HCT116 (cell line): ENCODE data around the gene CFAP44. TPM values are rescaled to one million over a fixed set of nuclear protein-coding genes. Genes with fewer than 3 reads are reported as not detected.

Source experiments
- ATAC-seq: fragments of 200-7000 bp; cut with Tn5 transposase; 2 replicates; pipeline ENCODE4 v1.9.1; 2020; ENCODE audit warnings: mild to moderate bottlenecking, moderate library complexity
- BruUV-seq: library from RNA; stranded (reverse); fragments of 400-500 nt; replicated peaks from 2 replicates; lab custom pipeline; 2021; lab: Mats Ljungman, UMichigan
- CTCF ChIA-PET: fragments of 300-600 bp; sonication (Branson Sonifier 250); formaldehyde crosslinking; loops from one replicate; lab custom pipeline; 2021; ENCODE audit warnings: antibody characterized with exemption; lab: Charles Lee
- POLR2A ChIA-PET: fragments of 300-600, 350-600 bp; sonication (Branson Sonifier 250); formaldehyde crosslinking; loops from one replicate; lab custom pipeline; 2021; ENCODE audit warnings: antibody characterized with exemption; lab: Charles Lee
- RAD21 ChIA-PET, 2 experiments: fragments of 300-600 bp; sonication (Branson Sonifier 250); formaldehyde crosslinking; loops; one replicate each; lab custom pipeline; 2023; ENCODE audit warnings: low total read pairs in 2 of 2; ENCODE audit not compliant: uncharacterized antibody in 2 of 2, unreplicated experiment in 2 of 2, low non-redundant PET in 1 of 2; lab: Charles Lee
- DNase-seq: peaks from one replicate; pipeline ENCODE4 v3.0.0-alpha.2; 2010; ENCODE audit warnings: low read depth, low spot score
- H2AFZ ChIP-seq: fragments of 200-600 bp; shearing (Covaris generic), sonication (generic); 2 replicates; pipeline ENCODE4 v1.6.1; 2017; ENCODE audit warnings: low read depth, mixed run types, mixed read lengths, antibody characterized with exemption, low read length; ENCODE audit not compliant: poor library complexity, severe bottlenecking
- H3K27ac ChIP-seq: 2 replicates; pipeline ENCODE4 v1.5.1; 2012; ENCODE audit warnings: low read depth, low read length
- H3K27me3 ChIP-seq: fragments of 200-600 bp; sonication (generic); 2 replicates; pipeline ENCODE4 v1.6.1; 2016; ENCODE audit warnings: mixed run types, low read length, mixed read lengths; ENCODE audit not compliant: insufficient read depth
- H3K36me3 ChIP-seq, 2 experiments: fragments of 200-500 bp in 1 of 2; fragments of 200-600 bp in 1 of 2; sonication (Bioruptor generic) in 1 of 2; sonication (generic) in 1 of 2; 2 replicates each; pipeline versions ENCODE4 v1.5.1 to v1.6.1; 2014 to 2016; ENCODE audit warnings: low read length in 2 of 2, inconsistent platforms in 1 of 2, mixed read lengths in 1 of 2, mixed run types in 1 of 2; ENCODE audit not compliant: insufficient read depth in 2 of 2, control insufficient read depth in 1 of 2
- H3K4me1 ChIP-seq, 2 experiments: fragments of 200-600 bp in 1 of 2; sonication (generic) in 1 of 2; 2 replicates each; pipeline versions ENCODE4 v1.5.1 to v1.6.1; 2012 to 2017; ENCODE audit warnings: low read length in 2 of 2, inconsistent platforms in 1 of 2, mild to moderate bottlenecking in 1 of 2, mixed read lengths in 1 of 2, mixed run types in 1 of 2, moderate library complexity in 1 of 2; ENCODE audit not compliant: insufficient read depth in 2 of 2, control insufficient read depth in 1 of 2
- H3K4me2 ChIP-seq: fragments of 200-600 bp; sonication (generic); 2 replicates; pipeline ENCODE4 v1.6.1; 2017; ENCODE audit warnings: mixed run types, low read length, mixed read lengths
- H3K4me3 ChIP-seq, 2 experiments: fragments of 200-600 bp in 1 of 2; sonication (generic) in 1 of 2; replicated peaks in 1 of 2; 2 replicates each; pipeline ENCODE4 v1.5.1; 2011 to 2016; ENCODE audit warnings: low read length in 2 of 2, control low read depth in 1 of 2, low read depth in 1 of 2, mild to moderate bottlenecking in 1 of 2, mixed read lengths in 1 of 2, mixed run types in 1 of 2
- H3K79me2 ChIP-seq: fragments of 200-600 bp; sonication (generic); 2 replicates; pipeline ENCODE4 v1.6.1; 2017; ENCODE audit warnings: mild to moderate bottlenecking, mixed run types, low read length, moderate library complexity, mixed read lengths; ENCODE audit not compliant: insufficient read depth
- H3K9ac ChIP-seq: fragments of 200-600 bp; sonication (generic); 2 replicates; pipeline ENCODE4 v1.6.1; 2016; ENCODE audit warnings: low read length, mixed read lengths
- H3K9me2 ChIP-seq: fragments of 200-600 bp; sonication (generic), shearing (Covaris generic); 2 replicates; pipeline ENCODE4 v1.6.1; 2017; ENCODE audit warnings: mixed run types, mild to moderate bottlenecking, moderate library complexity; ENCODE audit not compliant: insufficient read depth
- H3K9me3 ChIP-seq, 2 experiments: fragments of 200-500 bp in 1 of 2; fragments of 200-600 bp in 1 of 2; sonication (Bioruptor generic) in 1 of 2; sonication (generic) in 1 of 2; 2 replicates each; pipeline ENCODE4 v1.6.1; 2014 to 2017; ENCODE audit warnings: low read length in 2 of 2, mixed read lengths in 2 of 2, inconsistent platforms in 1 of 2, low read depth in 1 of 2, mild to moderate bottlenecking in 1 of 2, mixed run types in 1 of 2, moderate library complexity in 1 of 2; ENCODE audit not compliant: control insufficient read depth in 1 of 2, insufficient read depth in 1 of 2
- H4K20me1 ChIP-seq: fragments of 200-600 bp; sonication (generic), shearing (Covaris generic); 2 replicates; pipeline ENCODE4 v1.6.1; 2017; ENCODE audit warnings: mixed run types, mild to moderate bottlenecking, moderate library complexity; ENCODE audit not compliant: insufficient read depth
- CEBPB ChIP-seq: IDR thresholded peaks from 2 replicates; pipeline ENCODE4 v1.6.1; 2012; ENCODE audit warnings: low read depth
- CTCF ChIP-seq, 3 experiments: fragments of 200-600 bp in 1 of 3; sonication (generic) in 1 of 3; IDR thresholded peaks in 2 of 3; conservative IDR thresholded peaks in 1 of 3; 2 replicates each; pipeline ENCODE4 v1.5.1; 2012 to 2017; ENCODE audit warnings: low read depth in 2 of 3, low read length in 2 of 3, antibody characterized with exemption in 1 of 3, borderline replicate concordance in 1 of 3, control low read depth in 1 of 3, mild to moderate bottlenecking in 1 of 3, mixed read lengths in 1 of 3, mixed run types in 1 of 3, moderate library complexity in 1 of 3; ENCODE audit not compliant: insufficient read depth in 1 of 3
- POLR2AphosphoS5 ChIP-seq: IDR thresholded peaks from 2 replicates; pipeline ENCODE4 v1.6.1; 2011; ENCODE audit warnings: mild to moderate bottlenecking, low read depth, low read length, moderate library complexity
- SIN3A ChIP-seq: IDR thresholded peaks from 2 replicates; pipeline ENCODE4 v1.6.1; 2012; ENCODE audit warnings: low read depth
- YY1 ChIP-seq: IDR thresholded peaks from 2 replicates; pipeline ENCODE4 v1.6.1; 2011; ENCODE audit warnings: low read length, low read depth, moderate library complexity, mild to moderate bottlenecking; ENCODE audit not compliant: insufficient replicate concordance; ENCODE audit errors: extremely low read depth
- ZFX ChIP-seq: fragments of 450-650 bp; IDR thresholded peaks from 2 replicates; pipeline ENCODE4 v1.6.1; 2017
- ZNF274 ChIP-seq: fragments of 200-500 bp; sonication (Bioruptor generic); IDR thresholded peaks from 2 replicates; pipeline ENCODE4 v1.6.1; 2014; ENCODE audit warnings: mild to moderate bottlenecking, low read depth, low read length, inconsistent platforms
- intact Hi-C: fragments of 100-400 bp; cut with micrococcal nuclease; formaldehyde crosslinking; loops from 2 replicates; pipeline ENCODE4 v1.10.0; 2022
- total RNA-seq: library from RNA; stranded (reverse); gene quantifications from one replicate; pipeline ENCODE4 v1.2.1, GENCODE V29; 2021; ENCODE audit not compliant: unreplicated experiment
- TF ChIP-seq, protein P1 (sequence below): IDR thresholded peaks from 2 replicates; pipeline ENCODE4 v1.6.1; 2011; ENCODE audit warnings: mild to moderate bottlenecking, low read length, moderate library complexity; ENCODE audit not compliant: insufficient replicate concordance; ENCODE audit errors: extremely low read depth

CFAP44 gene
- total RNA-seq, 1 experiment from 2014 or later = 5.4 TPM

- ChIA-PET CTCF (no interaction called here), POLR2A (no interaction called here), RAD21 (no interaction called here)
- Histone ChIP-seq H3K4me3 (no peak overlapping the region), H3K9me3 (no peaks in the 10 kb centered on the region), H2AFZ (no peak overlapping the region), H3K36me3 (peaks cover 3 to 16% of the 10 kb centered on the region in 2 experiments; a peak in 2 of 4 replicates), H3K27me3 (no peaks in the 10 kb centered on the region), H3K9me2 (no peaks in the 10 kb centered on the region), H3K4me1 (peaks cover 0 to 7% of the 10 kb centered on the region in 2 experiments; a peak in 2 of 4 replicates), H3K9ac (no peak overlapping the region), H3K27ac (no peak overlapping the region), H3K4me2 (peak overlapping the region; percentile 29; the same call in 1 of the 2 replicates), H3K79me2 (no peaks in the 10 kb centered on the region), H4K20me1 (no peaks in the 10 kb centered on the region)
- no TSS peak for BruUV-seq
- DNase-seq (no peak), ATAC-seq (no peak)
- TF ChIP-seq CTCF (IDR thresholded peaks at IDR 0.05 in 2 of 3, conservative IDR thresholded peaks at IDR 0.05 in 1 of 3; ENCODE audit: borderline replicate concordance in 1 of 3, insufficient read depth in 1 of 3, low read depth in 2 of 3, low read length in 2 of 3) (no peak), SIN3A (no peak), CEBPB (no peak), YY1 (no peak), ZNF274 (no peak), ZFX (no peak), POLR2AphosphoS5 (no peak)
- TF ChIP-seq, protein P1, sequence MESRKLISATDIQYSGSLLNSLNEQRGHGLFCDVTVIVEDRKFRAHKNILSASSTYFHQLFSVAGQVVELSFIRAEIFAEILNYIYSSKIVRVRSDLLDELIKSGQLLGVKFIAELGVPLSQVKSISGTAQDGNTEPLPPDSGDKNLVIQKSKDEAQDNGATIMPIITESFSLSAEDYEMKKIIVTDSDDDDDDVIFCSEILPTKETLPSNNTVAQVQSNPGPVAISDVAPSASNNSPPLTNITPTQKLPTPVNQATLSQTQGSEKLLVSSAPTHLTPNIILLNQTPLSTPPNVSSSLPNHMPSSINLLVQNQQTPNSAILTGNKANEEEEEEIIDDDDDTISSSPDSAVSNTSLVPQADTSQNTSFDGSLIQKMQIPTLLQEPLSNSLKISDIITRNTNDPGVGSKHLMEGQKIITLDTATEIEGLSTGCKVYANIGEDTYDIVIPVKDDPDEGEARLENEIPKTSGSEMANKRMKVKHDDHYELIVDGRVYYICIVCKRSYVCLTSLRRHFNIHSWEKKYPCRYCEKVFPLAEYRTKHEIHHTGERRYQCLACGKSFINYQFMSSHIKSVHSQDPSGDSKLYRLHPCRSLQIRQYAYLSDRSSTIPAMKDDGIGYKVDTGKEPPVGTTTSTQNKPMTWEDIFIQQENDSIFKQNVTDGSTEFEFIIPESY = no peak
- intact Hi-C loops = no loop called here
Measured at GRCh38 chr3:113428581-113428980, 12.7 kb downstream of the CFAP44 start.
